DND-41 (cell line): Measurements from ENCODE around the gene IRF6.

ENCODE experiments used
- EZH2 ChIP-seq: IDR thresholded peaks from 3 replicates; pipeline ENCODE4 v1.6.1; 2012; ENCODE audit warnings: borderline replicate concordance, low read depth, mild to moderate bottlenecking, moderate library complexity, low read length, inconsistent platforms; ENCODE audit not compliant: severe bottlenecking
- TF ChIP-seq, protein P1 (sequence below): IDR thresholded peaks from 2 replicates; pipeline ENCODE4 v1.5.1; 2012; ENCODE audit warnings: borderline replicate concordance, low read length, moderate library complexity, mild to moderate bottlenecking; ENCODE audit not compliant: poor library complexity, severe bottlenecking; ENCODE audit errors: extremely low read depth

DNA sequence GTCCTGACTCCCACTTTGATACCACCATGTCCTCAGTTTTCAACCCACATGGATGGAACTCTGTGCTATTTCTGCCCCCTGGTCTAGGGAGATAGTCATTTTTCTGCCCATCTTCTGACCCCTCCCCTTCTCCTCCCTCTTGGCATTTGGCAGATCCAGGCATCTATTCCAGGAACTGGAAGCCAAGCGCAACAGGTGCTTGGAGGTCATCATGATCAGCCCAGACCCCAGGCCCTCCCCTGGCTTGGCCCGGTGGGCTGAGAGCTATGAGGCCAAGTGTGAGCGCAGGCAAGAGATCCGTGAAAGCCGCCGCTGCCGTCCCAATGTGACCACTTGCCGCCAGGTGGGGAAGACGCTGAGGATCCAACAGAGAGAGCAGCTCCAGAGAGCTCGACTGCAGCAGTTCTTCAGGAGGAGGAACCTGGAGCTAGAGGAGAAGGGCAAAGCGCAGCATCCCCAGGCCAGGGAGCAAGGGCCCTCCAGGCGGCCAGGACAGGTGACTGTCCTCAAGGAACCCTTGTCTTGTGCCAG is 46.0 kb downstream of the IRF6 start:
- TF ChIP-seq, protein P1, sequence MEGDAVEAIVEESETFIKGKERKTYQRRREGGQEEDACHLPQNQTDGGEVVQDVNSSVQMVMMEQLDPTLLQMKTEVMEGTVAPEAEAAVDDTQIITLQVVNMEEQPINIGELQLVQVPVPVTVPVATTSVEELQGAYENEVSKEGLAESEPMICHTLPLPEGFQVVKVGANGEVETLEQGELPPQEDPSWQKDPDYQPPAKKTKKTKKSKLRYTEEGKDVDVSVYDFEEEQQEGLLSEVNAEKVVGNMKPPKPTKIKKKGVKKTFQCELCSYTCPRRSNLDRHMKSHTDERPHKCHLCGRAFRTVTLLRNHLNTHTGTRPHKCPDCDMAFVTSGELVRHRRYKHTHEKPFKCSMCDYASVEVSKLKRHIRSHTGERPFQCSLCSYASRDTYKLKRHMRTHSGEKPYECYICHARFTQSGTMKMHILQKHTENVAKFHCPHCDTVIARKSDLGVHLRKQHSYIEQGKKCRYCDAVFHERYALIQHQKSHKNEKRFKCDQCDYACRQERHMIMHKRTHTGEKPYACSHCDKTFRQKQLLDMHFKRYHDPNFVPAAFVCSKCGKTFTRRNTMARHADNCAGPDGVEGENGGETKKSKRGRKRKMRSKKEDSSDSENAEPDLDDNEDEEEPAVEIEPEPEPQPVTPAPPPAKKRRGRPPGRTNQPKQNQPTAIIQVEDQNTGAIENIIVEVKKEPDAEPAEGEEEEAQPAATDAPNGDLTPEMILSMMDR = no peak
- TF ChIP-seq EZH2 = no peak
